Measurements from ENCODE around the gene RPL36. TPM values are rescaled to one million over a fixed set of nuclear protein-coding genes. Genes with fewer than 3 reads are reported as not detected.

RPL36 gene
- total and polyA plus RNA-seq, 2 donors (not counting 3 experiments of a cell fraction or from before 2014, with no cell fraction given), result 1,033 to 1,084 TPM

GRCh38 chr19:5663904-5664303 lies 26.2 kb upstream of the RPL36 start:
- Histone ChIP-seq H3K9me1 (replicated peaks; ENCODE audit: control insufficient read depth, extremely low read depth, insufficient read depth, low read length) (no peaks in the 10 kb centered on the region), H3K4me3 (replicated peaks in 1 of 3; ENCODE audit: insufficient read depth in 1 of 3, low read depth in 1 of 3, low read length in 3 of 3) (no peak overlapping the region), H3K9me3 (replicated peaks; ENCODE audit: control insufficient read depth, insufficient read depth, low read length) (no peaks in the 10 kb centered on the region), H4K20me1 (replicated peaks; ENCODE audit: control insufficient read depth, extremely low read depth, insufficient read depth, low read length) (no peaks in the 10 kb centered on the region), H3K4me2 (ENCODE audit: insufficient read depth, low read length) (no peak overlapping the region), H2AFZ (ENCODE audit: low read depth, low read length) (no peak overlapping the region), H3K36me3 (ENCODE audit: control insufficient read depth in 2 of 2, extremely low read depth in 1 of 2, insufficient read depth in 2 of 2, low read length in 2 of 2) (peaks cover 21 to 61% of the 10 kb centered on the region in 2 experiments), H3K9ac (replicated peaks; ENCODE audit: extremely low read depth, insufficient read depth, low read length) (no peak overlapping the region), H3K4me1 (ENCODE audit: control insufficient read depth, extremely low read depth, insufficient read depth, low read length) (no peaks in the 10 kb centered on the region), H3K79me2 (ENCODE audit: control insufficient read depth, insufficient read depth, low read length) (no peaks in the 10 kb centered on the region), H3K27me3 (ENCODE audit: control insufficient read depth in 2 of 2, insufficient read depth in 2 of 2, low read length in 2 of 2) (no peaks in the 10 kb centered on the region), H3K27ac (ENCODE audit: insufficient read depth, low read depth, low read length) (no peak overlapping the region)
- CTCF ChIA-PET, result no interaction called here
- no peak for TF ChIP-seq FOS (IDR thresholded peaks at IDR 0.05; ENCODE audit: borderline replicate concordance, insufficient read depth, low read length)
- no peak for TF ChIP-seq POLR2A (IDR thresholded peaks at IDR 0.05; ENCODE audit: low read depth, low read length)
- no peak for TF ChIP-seq GATA2 (IDR thresholded peaks at IDR 0.05; ENCODE audit: insufficient read depth, insufficient read length, low read depth, low read length)
- TF ChIP-seq POLR2AphosphoS5 (IDR thresholded peaks at IDR 0.05; ENCODE audit: insufficient read depth, low read depth, low read length), result no peak
- TF ChIP-seq, protein P1, sequence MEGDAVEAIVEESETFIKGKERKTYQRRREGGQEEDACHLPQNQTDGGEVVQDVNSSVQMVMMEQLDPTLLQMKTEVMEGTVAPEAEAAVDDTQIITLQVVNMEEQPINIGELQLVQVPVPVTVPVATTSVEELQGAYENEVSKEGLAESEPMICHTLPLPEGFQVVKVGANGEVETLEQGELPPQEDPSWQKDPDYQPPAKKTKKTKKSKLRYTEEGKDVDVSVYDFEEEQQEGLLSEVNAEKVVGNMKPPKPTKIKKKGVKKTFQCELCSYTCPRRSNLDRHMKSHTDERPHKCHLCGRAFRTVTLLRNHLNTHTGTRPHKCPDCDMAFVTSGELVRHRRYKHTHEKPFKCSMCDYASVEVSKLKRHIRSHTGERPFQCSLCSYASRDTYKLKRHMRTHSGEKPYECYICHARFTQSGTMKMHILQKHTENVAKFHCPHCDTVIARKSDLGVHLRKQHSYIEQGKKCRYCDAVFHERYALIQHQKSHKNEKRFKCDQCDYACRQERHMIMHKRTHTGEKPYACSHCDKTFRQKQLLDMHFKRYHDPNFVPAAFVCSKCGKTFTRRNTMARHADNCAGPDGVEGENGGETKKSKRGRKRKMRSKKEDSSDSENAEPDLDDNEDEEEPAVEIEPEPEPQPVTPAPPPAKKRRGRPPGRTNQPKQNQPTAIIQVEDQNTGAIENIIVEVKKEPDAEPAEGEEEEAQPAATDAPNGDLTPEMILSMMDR (IDR thresholded peaks at IDR 0.05; ENCODE audit: extremely low read depth in 1 of 2, insufficient read depth in 1 of 2, low read depth in 1 of 2, low read length in 2 of 2), result no peak
- TF ChIP-seq JUN (IDR thresholded peaks at IDR 0.05; ENCODE audit: borderline replicate concordance, insufficient read depth, insufficient read length, low read depth), result no peak
- TF ChIP-seq, protein P2, sequence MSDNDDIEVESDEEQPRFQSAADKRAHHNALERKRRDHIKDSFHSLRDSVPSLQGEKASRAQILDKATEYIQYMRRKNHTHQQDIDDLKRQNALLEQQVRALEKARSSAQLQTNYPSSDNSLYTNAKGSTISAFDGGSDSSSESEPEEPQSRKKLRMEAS (IDR thresholded peaks at IDR 0.05; ENCODE audit: insufficient read depth, insufficient read length), result no peak
- no peak for TF ChIP-seq EZH2 (IDR thresholded peaks at IDR 0.05; ENCODE audit: borderline replicate concordance, low read depth, low read length, severe bottlenecking)
- TF ChIP-seq MYC (IDR thresholded peaks at IDR 0.05; ENCODE audit: low read depth, low read length), result no peak
- DNase-seq (ENCODE audit: low read depth, low spot score), result no peak
- dilution Hi-C loops (cut with MboI; ENCODE audit: extremely low pct_ligation_motif_present, low sequenced_read_pairs) (no loop called here), intact Hi-C loops (cut with micrococcal nuclease) (no loop called here)
- no TSS peak for BruUV-seq (replicated peaks)
- POLR2A ChIA-PET, result no interaction called here
- FAIRE-seq, result no peak
